Fibroblast of skin of abdomen (primary cell): ENCODE measurements around the gene RANBP3L.
"Not testable (repeated sequence)": the region's sequence is repeated elsewhere in the genome, so short reads cannot be mapped to it uniquely, and the experiment has no call there.

Source experiments
- DNase-seq: peaks from one replicate; pipeline ENCODE4 v3.0.0-alpha.2; 2013

RANBP3L gene

DNA sequence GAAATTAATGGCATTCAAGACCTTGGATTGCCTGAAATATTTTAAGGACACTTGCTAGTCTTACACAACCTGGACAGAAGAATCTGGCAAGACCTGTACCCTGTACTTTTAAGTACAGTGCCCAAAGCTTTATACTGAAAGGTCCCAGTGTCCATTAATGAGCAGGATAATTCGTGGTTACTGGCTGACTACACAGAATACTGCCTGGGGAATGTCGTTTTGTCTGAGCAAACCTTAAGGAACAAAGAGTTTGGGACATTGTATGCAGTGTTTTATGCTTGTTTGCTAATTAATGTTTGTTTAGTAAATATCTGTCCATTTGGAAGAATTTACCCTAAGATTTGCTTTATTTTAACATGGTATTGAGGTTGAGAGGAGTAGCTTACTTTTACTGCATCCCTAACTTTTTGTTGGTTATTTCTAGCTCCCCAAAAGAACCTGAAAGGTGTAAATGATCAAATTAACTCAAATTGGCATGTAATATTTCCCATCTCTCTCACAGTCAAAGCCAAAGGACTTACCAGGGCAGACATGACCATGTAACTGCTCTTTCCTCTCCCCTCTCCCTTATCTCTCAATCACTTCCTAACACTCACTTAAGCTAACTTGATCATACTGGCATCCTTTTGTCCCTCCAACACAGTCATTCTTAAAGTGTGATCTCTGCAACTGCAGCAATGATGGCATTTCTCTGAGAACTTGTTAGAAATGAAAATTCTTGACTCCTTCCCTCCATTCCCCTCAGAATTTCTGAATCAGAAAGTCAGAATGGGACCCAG lies 15.7 kb downstream of the RANBP3L start:
- DNase-seq, result no peak

DNA sequence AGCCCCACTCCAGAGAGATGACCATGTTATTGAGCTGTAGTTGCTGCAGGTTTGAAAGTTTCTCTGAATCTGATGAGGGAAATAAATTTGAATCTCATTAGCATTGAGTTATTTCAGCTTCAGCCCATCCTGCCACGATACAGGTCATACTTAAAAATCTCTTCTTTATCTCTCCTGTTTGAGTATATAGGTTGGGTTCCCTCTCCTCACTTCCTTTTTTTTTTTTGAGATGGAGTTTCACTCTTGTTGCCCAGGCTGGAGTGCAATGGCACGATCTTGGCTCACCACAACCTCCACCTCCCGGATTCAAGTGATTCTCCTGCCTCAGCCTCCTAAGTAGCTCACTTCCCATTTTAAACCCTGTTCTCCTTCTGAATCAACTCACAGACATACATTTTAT lies 17.9 kb downstream of the RANBP3L start:
- not testable (repeated sequence) for DNase-seq

DNA sequence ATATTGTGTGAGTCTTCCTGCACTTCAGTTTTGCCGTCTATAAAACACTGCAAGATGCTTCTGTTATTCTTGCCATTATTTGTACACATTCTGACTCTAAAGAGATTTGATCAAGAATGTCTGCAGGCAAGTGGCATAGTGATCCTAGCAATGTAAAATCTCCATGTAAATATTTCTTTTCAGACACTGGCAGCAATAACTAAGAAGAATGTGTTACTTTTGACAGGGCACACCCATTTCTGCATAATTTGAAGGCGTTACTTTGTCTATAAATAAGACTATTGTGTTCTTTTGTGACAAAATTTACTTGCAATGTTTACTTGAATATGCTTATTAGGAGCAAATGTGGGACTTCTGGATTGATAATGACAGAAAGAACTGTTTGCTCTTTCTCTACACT lies 20.1 kb downstream of the RANBP3L start:
- DNase-seq, result no peak

DNA sequence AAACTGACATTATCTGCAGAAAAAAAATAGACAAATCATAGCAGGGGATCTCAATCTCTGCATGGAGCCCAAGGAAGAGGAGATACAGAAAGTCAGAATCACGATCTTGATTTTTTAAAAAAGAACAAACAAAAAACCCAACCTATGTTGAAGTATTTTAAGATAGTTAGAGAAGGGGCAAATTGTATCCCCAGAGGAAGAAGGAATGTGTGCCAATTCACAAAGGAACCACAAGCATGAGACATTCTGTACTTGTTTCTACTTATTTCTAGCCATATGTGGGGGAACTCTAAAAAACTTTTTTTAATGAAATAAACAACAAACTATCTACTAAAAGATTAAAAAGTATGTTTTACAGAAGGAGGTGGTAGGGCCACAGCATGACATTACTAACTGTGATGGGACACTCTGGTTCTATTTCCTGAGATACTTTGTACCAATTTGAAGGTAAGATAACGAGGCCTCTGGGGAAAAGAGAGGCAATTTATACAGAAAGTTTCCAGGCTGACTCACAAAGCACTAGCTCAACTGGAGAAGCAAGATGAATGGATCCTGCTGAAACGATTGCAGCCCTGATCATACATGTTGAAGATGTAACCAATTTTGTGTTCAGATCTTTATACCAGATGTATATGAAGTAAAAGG lies 22.5 kb downstream of the RANBP3L start:
- DNase-seq, result peak; percentile 54

DNA sequence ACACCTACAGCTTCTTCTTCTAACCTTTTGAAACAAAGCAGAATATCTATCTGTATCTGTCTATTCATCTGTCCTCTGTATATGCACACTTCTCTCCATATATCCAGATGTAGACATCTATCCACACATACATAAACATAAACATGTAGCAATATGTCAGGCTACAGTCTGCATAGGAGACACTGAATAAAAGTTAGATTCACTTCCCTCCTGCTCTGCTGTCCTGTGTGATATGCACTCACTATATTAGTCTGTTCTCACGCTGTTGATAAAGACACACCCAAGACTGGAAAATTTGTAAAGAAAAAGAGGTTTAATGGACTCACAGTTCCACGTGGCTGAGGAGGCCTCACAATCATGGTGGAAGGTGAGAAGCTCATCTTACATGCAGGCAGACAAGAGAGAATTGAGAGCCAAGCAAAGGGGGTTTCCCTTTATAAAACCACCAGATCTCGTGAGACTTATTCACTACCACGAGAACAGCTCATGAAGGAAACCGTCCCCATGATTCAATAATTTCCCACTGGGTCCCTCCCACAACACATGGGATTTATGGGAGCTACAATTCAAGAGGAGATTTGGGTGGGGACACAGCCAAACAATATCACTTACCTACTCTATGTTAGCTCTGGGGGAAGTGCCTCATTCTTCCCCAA lies 24.1 kb downstream of the RANBP3L start:
- DNase-seq, result no peak

DNA sequence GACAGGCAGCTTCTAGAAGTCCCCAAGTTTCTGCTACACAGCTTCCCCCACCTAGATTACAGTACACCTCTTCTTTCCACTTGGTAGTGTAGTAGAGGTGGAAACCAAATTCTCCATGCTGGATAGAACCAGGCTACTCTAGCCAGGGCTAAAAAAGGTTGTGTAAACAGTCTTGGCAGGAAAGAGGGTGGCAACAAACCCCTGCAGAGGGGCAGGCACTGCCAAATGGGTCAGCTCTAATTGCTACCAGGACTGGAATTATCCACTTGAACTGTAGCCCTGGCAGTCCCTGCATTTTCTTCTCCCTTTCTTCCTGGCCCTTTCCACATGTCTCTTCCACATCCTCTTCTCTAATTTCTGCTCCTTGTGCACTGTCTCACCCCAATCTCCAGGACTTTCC lies 24.8 kb downstream of the RANBP3L start:
- DNase-seq, result no peak

DNA sequence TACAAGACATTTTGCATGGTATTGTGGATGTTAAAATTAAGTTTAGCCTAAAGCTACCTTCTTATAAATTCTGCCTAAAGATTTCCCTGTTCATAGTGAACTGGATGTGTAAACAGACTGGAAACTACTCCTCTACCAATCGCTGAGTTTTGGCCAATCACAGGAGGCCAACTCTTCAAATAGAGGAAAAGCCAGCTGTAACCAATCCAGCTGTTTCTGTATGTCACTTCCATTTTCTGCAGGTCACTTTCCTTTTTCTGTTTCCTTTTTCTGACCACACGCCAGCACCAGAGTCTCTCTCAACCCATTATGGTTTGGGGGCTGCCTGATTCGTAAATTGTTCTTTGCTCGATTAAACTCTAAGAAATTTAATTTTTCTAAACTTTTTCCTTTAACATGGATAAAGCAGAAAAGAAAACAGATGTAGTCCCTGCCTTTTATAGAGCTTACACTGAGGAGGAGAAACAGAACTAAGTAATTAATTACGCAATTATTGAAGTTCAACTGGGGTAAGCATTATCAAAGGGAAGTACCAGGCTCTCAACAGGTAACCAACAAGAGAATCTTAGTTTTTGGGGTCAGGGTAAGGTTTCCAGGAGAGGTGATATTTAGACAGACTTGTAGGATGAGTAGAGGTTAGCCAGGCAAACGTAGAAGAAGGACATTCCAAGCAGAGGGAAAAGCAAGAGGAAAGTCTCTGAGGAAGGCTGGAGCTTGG lies 27.7 kb downstream of the RANBP3L start:
- DNase-seq, result no peak

DNA sequence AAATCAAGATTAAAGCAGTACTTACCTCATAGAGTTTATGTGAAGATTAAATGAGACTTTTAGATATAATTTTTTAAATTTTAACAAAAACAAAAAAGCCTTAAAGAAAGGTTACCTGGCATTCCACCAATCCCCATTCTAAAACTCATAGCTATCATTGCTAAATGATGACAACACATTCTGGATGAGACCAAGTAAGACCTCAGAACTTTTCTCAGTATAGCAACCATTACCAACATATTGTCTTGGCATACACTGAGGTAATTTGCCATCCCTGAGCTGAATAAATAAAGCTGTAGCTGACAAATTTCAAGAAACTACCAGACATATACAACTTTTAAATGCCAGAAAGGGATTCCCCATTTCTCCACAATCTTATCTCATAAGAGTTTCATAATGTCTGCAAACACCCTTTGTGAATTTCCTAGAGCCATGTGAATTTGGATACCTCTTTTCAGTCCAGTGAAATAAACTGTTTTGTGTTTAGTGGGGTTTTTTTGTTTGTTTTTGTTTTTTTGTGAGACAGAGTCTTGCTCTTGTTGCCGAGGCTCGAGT lies 29.5 kb downstream of the RANBP3L start:
- peak; percentile 8 for DNase-seq

DNA sequence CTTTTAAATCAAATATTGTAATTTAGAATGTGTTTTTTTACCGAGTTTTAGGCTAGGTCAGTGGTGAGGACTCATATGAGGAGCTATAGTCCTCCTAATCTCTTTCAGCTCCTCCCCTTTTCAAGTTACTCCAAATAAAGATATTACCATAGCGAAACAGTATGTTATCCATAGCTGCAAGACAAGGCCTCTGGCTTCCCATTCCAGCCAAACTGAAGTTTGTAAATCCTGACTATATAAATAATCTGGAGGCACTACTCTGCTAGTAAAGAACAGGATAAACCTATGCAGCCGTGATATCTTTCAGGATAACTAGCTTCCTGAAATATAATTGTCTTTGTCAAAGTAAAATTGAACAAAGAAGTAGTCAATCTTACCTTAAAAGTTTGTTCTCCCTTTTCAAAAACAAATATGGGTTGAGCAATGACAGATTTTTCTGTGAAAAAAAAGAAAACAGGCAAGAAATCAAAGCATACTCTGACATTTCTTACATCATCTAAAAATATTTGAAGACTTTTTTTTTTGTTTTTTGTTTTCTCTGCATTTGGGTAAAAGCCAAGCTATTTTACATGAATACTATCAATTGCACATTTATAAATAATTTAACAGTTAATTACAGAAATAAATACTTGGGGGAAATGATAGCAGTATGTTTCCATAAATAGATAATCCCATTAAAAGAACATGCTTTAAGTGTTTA lies 30.7 kb downstream of the RANBP3L start:
- DNase-seq, result no peak

DNA sequence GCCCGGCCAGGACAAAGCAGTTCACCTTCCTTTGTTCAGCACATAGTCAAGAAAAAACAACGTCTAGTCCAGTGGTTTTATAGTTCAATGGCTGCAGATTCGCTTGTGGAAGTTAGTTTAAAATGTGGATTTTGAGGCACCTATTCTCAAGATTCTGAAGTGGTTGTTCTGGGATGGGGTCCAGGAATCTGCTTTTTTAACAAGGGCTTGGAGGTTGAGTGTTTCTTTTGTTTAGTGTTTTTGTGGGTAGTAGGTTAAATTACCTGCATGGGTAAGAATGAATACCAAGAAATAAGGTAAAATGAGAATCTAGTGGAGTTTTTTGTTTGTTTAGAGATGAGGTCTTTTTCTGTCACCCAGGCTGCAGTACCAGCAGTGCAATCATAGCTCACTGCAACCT lies 31.5 kb downstream of the RANBP3L start:
- DNase-seq, result no peak

DNA sequence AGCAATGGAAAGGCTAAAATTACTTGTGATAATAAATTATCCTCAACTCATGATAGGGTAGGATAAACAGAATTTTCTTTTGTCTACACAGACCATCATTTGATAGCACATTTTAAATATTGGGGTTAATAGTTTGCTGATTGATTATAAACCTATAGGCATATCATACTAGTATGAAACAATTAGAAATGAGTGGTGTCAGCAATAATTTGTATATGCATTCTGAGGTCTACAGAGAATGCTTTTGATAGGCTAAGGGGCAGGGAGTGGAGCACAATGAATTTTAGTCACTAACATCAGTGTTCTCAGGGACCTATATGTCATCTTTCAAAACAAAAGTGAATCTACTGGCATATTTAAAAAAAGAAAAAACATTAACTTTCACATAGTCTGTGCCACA lies 32.2 kb downstream of the RANBP3L start:
- no peak for DNase-seq

DNA sequence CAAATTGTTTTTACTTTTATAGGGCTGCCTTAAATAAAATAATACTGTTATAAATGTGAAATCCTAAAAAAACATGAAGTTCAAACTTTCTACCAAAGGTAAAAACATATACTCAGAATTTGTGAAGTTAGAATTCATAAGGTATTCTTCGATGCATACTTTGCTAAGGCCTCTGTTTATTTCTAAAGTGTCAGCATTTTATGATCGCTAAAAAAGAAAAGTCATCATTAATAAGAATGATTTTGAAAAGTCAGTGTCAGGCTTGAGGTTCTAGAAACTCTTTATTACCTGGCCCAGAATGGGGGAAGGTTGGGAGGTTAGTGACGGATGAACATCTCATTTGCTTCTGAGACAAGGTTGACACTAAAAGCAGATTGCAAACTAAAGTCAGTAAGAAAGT lies 33.8 kb downstream of the RANBP3L start:
- DNase-seq, result no peak

DNA sequence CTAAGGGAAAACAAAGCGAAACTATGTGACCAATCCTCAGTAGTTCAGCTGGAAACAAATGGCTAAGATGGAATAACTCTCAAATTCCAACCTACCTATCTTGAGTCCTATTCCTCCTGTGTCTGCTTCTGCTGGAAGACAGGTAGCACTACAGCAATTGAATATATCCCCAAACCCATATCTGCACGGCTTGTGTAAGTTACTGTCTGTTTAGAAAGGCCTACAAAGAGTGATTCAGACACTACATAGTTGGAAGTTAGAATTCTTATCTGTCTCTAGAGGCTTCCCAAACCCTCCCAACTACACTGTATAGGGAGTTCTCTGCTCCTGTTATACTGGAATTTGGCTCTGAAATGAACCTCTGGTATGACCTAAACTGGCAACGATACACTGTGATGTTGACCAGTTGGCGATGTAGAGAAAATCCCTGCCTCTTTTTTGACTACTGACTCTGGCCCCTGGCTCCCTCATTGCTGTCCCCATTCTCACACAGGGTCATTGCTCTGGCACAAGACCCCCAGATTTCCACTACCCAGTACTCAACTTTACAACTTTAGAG lies 37.4 kb downstream of the RANBP3L start:
- DNase-seq, result no peak

DNA sequence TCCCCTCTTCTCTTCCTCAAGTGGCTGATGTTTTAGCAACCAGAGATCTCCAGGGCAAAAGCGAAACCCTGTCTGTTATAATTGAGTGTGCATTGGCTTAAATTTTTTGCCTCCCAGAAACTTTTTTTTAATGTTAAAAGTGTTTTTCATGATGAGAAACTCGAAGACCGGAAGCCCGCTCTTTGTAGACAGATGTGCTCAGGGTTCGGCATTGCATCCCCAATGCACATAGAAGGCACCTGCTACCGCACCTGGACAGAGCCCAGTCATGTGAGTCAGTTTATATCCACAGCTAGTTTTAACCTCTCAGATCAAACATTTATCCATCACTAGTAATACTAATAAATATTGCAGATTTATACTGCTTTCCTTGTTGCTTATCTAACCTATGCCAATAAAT lies 40.5 kb downstream of the RANBP3L start:
- no peak for DNase-seq

DNA sequence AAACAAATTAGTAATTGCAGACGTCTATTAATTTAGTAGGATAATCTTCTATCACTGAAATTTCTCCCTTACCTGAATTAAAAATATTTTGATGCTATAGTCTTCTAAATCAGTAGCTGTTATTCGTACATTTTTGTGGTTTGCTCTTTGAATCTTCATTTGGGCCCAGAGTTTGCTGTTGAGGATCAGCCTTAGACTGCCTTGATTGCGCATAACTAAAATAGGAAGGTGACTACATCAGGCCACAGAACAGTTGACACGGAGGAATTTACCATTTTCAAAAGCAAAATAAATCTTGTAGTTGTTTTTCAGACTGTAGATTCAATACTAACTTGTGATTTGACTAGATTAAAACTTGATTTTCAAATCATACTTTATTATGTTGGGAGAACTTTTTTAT lies 48.1 kb downstream of the RANBP3L start:
- DNase-seq, result no peak

DNA sequence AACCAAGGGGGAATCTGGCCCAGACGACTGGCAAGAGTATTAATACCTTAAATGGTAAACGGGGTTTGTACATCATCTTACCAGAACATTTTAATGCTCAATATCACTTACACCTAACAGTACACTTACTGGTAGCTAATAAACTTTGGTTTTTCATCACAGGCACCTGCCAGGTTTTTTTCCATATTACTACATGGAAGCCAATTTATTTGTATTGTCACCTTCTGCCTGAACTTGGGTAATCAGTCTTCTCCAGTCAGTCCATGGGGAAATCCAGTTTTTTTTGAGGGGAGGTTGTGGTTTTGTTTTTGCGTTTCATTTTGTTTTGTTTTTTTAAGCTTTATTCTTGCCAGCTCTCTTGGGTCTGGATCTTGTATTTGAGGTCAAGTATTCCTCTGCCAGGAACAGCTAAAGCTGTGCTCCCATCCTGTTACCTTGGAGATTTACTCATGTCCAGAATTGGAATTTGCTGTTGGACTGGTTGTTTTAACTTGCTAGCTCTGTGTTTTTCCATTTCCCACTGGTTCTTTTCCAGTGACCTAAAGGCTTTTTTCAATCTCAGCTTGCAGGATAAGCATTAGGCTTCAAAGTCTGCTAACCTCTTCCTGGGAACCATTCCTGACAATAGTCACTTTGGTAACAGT lies 48.9 kb downstream of the RANBP3L start:
- no peak for DNase-seq

DNA sequence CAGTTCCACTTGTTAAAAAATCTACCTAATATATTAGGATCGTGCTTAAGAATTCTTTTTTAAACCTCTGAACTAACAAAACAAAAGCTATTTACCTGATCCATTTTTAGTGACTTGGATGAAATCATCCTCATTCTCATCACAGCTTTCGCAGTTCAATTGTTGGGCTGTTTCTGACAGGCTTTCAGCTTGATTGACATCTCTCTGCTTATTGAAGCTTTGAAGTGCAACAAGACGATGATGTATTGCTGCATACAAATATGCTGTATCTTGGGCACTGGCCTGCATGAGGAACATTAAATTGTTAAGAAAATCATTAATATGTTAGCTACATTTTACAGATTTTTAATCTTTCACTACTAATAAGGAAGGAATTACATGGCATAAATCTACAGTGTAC lies 50.5 kb downstream of the RANBP3L start:
- DNase-seq, result no peak

DNA sequence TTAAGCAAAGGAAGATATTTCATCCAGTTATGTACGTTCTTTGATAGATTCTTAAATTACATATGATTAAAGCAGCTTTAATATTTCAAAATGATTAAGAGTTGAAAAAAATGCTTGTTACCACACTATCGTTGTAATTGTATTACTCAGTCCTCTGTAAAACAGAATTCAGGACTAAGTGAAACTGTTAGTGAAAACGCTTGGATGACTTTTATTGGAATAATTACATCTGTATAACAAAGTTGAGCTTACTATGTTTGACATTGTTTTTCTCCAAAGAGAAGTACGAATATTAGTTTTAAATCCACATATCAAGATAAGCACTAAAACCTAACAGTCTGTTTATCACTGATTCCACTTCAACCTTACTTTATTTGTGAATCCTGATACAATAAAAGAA lies 51.3 kb downstream of the RANBP3L start:
- DNase-seq, result no peak

DNA sequence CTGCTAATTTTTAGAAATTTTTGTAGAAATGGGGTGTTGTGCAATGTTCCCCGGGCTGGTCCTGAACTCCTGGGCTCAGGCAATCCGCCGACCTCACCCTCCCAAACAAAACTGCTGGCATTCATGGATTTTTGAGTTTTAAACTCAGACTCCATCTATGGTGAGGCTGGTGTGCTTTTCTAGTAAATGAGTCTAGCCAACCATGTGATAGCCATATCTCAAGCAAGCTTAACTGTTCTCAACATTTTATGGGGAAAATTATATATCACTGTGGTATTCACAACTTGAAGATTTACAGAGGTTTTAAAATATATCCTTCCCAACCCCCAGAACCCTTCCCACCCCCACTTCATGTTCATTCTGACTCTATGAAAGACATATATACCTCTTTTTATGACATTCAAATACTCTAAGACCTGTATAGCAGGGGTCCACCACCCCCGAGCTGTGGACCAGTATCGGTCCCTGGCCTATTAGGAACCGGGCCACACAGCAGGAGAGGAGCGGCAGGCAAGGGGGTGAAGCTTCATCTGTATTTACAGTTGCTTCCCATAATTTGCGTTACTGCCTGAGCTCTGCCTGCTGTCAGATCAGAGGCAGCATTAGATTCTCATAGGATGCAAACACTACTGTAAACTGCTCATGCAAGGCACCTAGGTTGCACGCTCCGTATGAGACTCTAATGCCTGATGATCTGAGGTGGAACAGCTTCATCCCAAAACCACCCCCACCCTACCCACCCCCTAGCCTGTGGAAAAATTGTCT lies 55.5 kb downstream of the RANBP3L start:
- no peak for DNase-seq

DNA sequence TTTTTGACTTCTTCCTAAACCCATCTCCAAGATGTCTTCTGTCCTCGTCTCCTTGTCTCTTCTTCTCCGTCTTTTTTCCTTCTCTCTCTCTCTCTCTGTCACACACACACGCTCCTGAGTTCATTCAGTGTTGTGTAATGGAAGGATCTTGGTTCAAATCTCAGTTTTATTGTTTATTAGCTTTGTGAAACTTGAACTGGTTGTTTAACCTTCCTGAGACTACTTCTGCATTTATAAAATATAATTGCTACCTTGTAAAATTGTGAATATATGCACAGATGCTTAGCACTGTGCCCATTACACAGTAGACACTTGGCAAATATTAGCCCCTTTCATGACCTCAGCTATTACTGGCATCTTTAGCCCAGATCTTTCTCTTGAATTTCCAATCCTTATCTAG lies 57.6 kb downstream of the RANBP3L start:
- DNase-seq, result no peak

DNA sequence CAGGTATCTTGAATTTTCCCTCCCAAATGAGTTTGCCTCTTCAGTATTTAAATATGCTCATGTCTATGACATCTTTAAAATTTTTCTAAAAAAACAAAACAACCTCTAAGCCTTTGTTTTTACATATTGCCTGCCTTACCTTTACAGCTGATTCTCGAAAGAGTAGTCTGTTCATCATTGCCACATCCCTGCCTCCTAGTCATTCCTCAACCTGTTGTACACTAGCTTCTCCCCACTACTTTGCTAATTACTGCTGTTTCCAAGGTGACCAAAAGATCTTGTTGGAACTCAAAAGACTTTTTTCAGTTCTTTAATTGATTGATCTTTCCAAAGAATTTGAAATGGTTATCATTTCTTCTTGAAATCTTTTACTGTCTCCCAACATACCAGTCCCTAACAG lies 58.0 kb downstream of the RANBP3L start:
- no peak for DNase-seq
